ENCODE measurements around the gene GFOD1. TPM values are rescaled to one million over a fixed set of nuclear protein-coding genes. Genes with fewer than 3 reads are reported as not detected.

The GFOD1 gene
- total and polyA plus RNA-seq, 10 donors = 3.4 to 54.0 (median 32.5) TPM

DNA sequence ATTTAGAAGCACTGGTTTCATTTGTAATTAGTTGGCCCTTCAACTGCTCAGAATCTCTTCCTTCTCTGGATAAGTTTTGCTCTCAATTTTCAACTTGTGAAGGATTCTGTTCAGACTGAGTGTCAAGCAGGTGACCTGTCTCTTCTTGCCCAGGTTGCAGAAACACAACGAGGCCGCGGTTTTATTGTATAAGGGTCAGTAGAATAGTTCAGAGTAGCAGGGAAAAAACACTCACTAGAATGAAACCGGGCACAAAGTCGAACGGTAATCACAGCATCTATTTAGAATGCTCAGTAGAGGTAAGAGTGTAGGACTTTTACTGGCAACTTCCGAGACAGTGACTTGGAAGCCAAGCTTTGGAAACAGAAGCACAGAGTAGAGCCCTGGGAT, 17.9 kb upstream of the GFOD1 start:
- intact Hi-C loops (cut with DNase I; ENCODE audit: low total_unique reads) = no loop called here
- H3K4me3 ChIP-seq = no peak overlapping the region
- no peaks in the 10 kb centered on the region for H3K36me3 ChIP-seq
- peaks cover 0 to 9% (median 5%) of the 10 kb centered on the region in 6 donors for H3K4me1 ChIP-seq
- 94 to 97% (median 95%) methylated on average over 7 of the region's 7 CpGs for WGBS, 5 donors
- no peaks in the 10 kb centered on the region for H3K27me3 ChIP-seq (replicated peaks in 1 of 7)
- H3K9me3 ChIP-seq = no peaks in the 10 kb centered on the region
- peak overlapping the region in 5 of 8 donors; percentile 25 to 55 (median 36) for H3K27ac ChIP-seq
- TF ChIP-seq, protein P1, sequence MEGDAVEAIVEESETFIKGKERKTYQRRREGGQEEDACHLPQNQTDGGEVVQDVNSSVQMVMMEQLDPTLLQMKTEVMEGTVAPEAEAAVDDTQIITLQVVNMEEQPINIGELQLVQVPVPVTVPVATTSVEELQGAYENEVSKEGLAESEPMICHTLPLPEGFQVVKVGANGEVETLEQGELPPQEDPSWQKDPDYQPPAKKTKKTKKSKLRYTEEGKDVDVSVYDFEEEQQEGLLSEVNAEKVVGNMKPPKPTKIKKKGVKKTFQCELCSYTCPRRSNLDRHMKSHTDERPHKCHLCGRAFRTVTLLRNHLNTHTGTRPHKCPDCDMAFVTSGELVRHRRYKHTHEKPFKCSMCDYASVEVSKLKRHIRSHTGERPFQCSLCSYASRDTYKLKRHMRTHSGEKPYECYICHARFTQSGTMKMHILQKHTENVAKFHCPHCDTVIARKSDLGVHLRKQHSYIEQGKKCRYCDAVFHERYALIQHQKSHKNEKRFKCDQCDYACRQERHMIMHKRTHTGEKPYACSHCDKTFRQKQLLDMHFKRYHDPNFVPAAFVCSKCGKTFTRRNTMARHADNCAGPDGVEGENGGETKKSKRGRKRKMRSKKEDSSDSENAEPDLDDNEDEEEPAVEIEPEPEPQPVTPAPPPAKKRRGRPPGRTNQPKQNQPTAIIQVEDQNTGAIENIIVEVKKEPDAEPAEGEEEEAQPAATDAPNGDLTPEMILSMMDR (IDR thresholded peaks at IDR 0.05 in 8 of 11, conservative IDR thresholded peaks at IDR 0.05 in 3 of 11) = no peak
- TF ChIP-seq POLR2A (IDR thresholded peaks at IDR 0.05) = no peak
- no peak for TF ChIP-seq POLR2AphosphoS5 (IDR thresholded peaks at IDR 0.05)
- DNase-seq = no peak

DNA sequence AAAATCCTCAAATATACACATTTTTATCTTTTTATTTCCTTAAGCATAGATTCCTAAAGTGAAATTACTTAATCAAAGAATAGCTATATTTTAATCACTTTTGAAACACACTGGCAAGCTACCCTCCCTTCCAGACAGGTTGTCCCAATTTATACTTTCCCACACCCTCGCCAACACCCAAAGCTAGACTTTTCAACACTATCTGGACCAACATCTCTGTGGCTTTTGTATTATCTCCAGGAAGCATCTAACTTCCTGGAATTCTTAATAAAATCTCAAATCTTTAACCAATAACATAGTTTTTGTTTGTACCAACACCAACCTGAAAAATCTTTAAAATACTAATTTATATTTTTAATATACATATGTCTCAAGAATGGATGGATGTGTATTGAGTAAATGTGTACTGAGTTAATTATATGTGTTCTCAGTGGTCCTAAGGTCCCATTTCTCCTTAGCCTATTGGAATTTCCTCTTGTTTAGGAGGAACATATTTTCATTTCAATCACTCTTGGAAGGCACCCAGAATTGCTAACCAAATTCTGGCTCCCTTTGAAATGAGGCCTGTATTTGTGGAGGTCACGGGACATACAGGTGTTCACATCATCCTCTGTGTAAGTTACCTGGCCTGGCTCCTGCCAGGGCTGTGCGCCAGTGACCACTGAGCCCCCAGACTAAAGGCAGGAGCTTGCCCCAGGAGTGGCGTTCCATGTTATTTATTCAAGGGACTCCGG, 17.4 kb upstream of the GFOD1 start:
- H3K27me3 ChIP-seq (replicated peaks in 1 of 7) = no peaks in the 10 kb centered on the region
- H3K4me1 ChIP-seq = peaks cover 0 to 9% (median 5%) of the 10 kb centered on the region in 6 donors
- intact Hi-C loops (cut with DNase I; ENCODE audit: low total_unique reads) = no loop called here
- no peak for TF ChIP-seq POLR2A (IDR thresholded peaks at IDR 0.05)
- TF ChIP-seq, protein P1 (IDR thresholded peaks at IDR 0.05 in 8 of 11, conservative IDR thresholded peaks at IDR 0.05 in 3 of 11) = no peak
- TF ChIP-seq POLR2AphosphoS5 (IDR thresholded peaks at IDR 0.05) = no peak
- WGBS, 5 donors = 73 to 88% (median 82%) methylated on average over 5 of the region's 5 CpGs
- no peaks in the 10 kb centered on the region for H3K36me3 ChIP-seq
- H3K27ac ChIP-seq = peak overlapping the region in 5 of 8 donors; percentile 25 to 55 (median 36)
- DNase-seq = no peak
- no peaks in the 10 kb centered on the region for H3K9me3 ChIP-seq
- no peak overlapping the region for H3K4me3 ChIP-seq

DNA sequence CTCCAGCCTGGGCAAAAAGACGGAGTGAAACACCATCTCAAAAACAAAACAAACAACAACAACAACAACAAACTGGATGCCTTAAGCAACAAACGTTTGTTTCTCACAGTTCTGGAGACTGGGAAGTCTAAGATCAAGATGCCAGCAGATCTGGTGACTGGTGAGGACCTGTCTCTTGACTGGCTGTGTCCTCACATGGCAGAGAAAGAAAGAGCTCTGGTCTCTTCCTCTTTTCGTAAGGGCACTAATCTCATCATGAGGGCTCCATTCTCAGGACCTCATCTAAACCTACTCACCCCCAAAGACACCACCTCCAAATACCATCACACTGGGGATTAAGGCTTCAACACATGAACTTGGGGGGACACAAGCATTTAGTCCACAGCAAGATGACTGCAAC, 13.5 kb upstream of the GFOD1 start:
- DNase-seq = no peak
- no peak for TF ChIP-seq POLR2A (IDR thresholded peaks at IDR 0.05)
- TF ChIP-seq, protein P1 (IDR thresholded peaks at IDR 0.05 in 8 of 11, conservative IDR thresholded peaks at IDR 0.05 in 3 of 11) = no peak
- TF ChIP-seq POLR2AphosphoS5 (IDR thresholded peaks at IDR 0.05) = no peak
- Histone ChIP-seq H3K4me1 (peaks cover 0 to 18% (median 5%) of the 10 kb centered on the region in 6 donors), H3K36me3 (no peaks in the 10 kb centered on the region), H3K27me3 (replicated peaks in 1 of 7) (no peaks in the 10 kb centered on the region), H3K27ac (no peak overlapping the region), H3K9me3 (no peaks in the 10 kb centered on the region), H3K4me3 (no peak overlapping the region)
- intact Hi-C loops (cut with DNase I; ENCODE audit: low total_unique reads) = no loop called here
- WGBS, 5 donors = 71 to 92% (median 85%) methylated on average over 3 of the region's 3 CpGs

DNA sequence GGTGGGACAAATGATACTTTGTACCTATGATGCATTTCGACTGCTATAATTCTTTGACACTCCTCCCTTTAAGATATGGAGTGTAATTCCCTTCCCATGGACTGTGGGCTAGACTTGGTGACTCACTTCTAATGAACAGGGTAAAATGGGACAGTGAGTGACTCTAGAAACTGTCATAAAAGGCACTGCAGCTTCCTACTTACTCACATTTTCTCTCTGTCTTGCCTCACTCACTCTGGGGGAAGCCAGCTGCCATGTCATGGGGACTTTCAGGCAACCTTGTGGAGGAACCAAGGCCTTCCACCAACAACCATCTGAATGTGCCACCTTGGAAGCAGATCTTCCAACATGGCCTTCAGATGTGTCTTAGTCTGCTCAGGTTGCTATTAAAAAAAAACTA, 12.9 kb upstream of the GFOD1 start:
- no peaks in the 10 kb centered on the region for H3K9me3 ChIP-seq
- no peak for DNase-seq
- intact Hi-C loops (cut with DNase I; ENCODE audit: low total_unique reads) = no loop called here
- 72 to 97% (median 93%) methylated on average over 1 of the region's 1 CpG for WGBS, 5 donors
- H3K4me3 ChIP-seq = no peak overlapping the region
- H3K36me3 ChIP-seq = no peaks in the 10 kb centered on the region
- no peak for TF ChIP-seq POLR2A (IDR thresholded peaks at IDR 0.05)
- TF ChIP-seq, protein P1 (IDR thresholded peaks at IDR 0.05 in 8 of 11, conservative IDR thresholded peaks at IDR 0.05 in 3 of 11) = no peak
- no peaks in the 10 kb centered on the region for H3K27me3 ChIP-seq (replicated peaks in 1 of 7)
- H3K27ac ChIP-seq = no peak overlapping the region
- peaks cover 0 to 19% (median 5%) of the 10 kb centered on the region in 6 donors for H3K4me1 ChIP-seq
